ENCODE data around the gene CCDC12.

GRCh38 chr3:46998852-46999515 lies 22.4 kb upstream of the CCDC12 start:
- TF ChIP-seq CTCF (IDR thresholded peaks at IDR 0.05) (no peak), POLR2A (IDR thresholded peaks at IDR 0.05) (no peak)

Measured in uterus (tissue), 2 donors.